ENCODE measurements around the gene S100A5.

S100A5 gene

DNA sequence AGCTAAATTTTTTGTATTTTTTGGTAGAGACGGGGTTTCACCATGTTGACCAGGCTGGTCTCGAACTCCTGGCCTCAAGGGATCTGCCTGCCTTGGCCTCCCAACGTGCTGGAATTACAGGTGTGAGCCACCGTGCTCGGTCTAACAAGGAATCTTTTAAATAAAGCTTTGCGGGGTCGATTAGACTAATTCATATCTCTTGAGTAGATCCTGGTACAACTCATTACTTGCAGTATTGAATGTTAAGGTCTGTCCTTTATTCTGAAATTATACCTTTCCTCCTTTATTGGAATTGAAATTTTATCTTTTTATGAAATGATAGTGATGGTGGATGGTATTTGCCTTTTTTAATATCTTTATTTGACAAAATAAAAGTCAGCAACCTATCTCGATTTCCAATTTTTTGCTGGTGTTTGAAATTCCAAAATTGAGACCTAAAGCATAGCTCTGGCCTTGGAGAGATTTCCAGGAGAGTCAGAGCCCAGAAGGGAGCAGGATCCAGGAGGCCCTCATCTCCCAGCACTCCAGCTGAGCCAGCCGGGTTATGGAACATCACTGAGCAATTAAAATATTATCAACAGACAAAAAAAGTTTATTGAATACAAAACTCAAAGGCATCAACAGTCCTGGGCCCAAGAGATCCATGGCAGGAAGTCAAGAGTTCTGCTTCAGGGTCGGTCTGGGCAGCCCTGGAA is 20.2 kb upstream of the S100A5 start:
- H3K9me3 ChIP-seq (ENCODE audit: control insufficient read depth in 1 of 2, low read length in 2 of 2), result no peaks in the 10 kb centered on the region
- H3K36me3 ChIP-seq (ENCODE audit: control insufficient read depth in 1 of 2, insufficient read depth in 2 of 2, low read length in 2 of 2), result no peaks in the 10 kb centered on the region
- no peak overlapping the region for H3K9ac ChIP-seq (ENCODE audit: low read depth in 1 of 2, low read length in 2 of 2)
- no peaks in the 10 kb centered on the region for H3K27me3 ChIP-seq (ENCODE audit: control insufficient read depth in 1 of 2, insufficient read depth in 2 of 2, low read length in 2 of 2)
- no peak overlapping the region for H3K4me3 ChIP-seq (ENCODE audit: low read depth in 1 of 2, low read length in 2 of 2)
- peaks cover 7 to 12% of the 10 kb centered on the region in 2 donors for H3K4me1 ChIP-seq (ENCODE audit: control insufficient read depth in 1 of 2, insufficient read depth in 2 of 2, low read length in 2 of 2)
- no peak overlapping the region for H3K27ac ChIP-seq (ENCODE audit: low read depth, low read length)

DNA sequence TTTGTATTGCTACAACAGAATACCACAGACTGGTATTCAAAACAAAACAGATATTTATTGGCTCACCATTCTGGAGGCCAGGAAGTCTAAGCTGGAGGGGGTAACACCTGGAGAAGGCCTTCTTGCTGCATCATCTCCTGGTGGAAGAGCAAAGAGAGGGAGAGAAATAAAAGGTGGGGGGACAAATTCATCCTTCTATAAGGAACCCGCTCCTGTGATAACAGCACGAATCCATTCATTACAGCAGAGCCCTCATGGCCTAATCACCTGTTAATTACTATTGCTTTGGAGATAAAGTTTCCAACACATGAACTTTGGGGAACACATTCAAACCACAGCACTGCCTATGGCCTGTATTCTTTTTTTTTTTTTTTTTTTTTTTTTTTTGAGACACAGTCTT is 19.5 kb upstream of the S100A5 start:
- peaks cover under 1 to 5% of the 10 kb centered on the region in 2 donors for H3K4me1 ChIP-seq (ENCODE audit: control insufficient read depth in 1 of 2, insufficient read depth in 2 of 2, low read length in 2 of 2)
- H3K36me3 ChIP-seq (ENCODE audit: control insufficient read depth in 1 of 2, insufficient read depth in 2 of 2, low read length in 2 of 2), result no peaks in the 10 kb centered on the region
- no peak overlapping the region for H3K4me3 ChIP-seq (ENCODE audit: low read depth in 1 of 2, low read length in 2 of 2)
- no peaks in the 10 kb centered on the region for H3K27me3 ChIP-seq (ENCODE audit: control insufficient read depth in 1 of 2, insufficient read depth in 2 of 2, low read length in 2 of 2)
- no peak overlapping the region for H3K9ac ChIP-seq (ENCODE audit: low read depth in 1 of 2, low read length in 2 of 2)
- H3K27ac ChIP-seq (ENCODE audit: low read depth, low read length), result no peak overlapping the region
- no peaks in the 10 kb centered on the region for H3K9me3 ChIP-seq (ENCODE audit: control insufficient read depth in 1 of 2, low read length in 2 of 2)

DNA sequence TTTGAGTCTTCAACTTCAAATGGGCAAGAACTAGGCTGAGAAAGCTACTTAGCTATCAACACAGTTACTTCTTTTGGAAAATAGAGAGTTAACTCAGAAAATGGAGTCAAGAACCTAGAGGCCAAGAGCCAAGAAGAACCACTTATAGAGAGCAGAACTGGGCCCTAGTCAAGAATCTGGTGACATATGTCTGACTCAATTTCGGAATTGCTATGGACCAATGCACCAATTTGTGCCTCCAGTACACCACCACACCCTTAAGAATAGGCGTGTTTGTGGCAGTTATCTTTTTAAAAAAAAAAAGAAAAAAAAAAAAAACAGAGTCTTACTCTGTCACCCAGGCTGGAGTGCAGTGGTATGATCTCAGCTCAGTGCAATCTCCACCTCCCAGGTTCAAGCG is 17.1 kb upstream of the S100A5 start:
- no peak overlapping the region for H3K9ac ChIP-seq (ENCODE audit: low read depth in 1 of 2, low read length in 2 of 2)

DNA sequence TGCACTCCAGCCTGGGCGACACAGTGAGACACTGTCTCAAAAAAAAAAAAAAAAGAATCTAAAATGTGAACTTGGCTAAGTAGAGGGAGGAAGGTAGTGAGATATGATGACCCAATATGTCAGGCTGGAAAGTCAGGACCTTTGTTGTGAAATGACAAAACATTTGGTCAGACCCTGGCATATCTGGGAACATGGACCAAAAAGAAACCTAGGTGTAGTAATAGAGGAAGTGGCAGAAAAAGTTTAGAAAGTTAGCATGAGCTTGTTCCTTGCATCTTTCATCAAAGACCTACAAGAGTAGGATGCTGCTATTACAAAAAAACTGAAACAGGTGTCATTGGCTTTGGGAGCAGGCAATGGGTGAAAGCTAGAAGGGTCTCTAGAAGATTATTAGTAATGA is 15.6 kb upstream of the S100A5 start:
- no peak overlapping the region for H3K27ac ChIP-seq (ENCODE audit: low read depth, low read length)
- no peak overlapping the region for H3K4me3 ChIP-seq (ENCODE audit: low read depth in 1 of 2, low read length in 2 of 2)
- H3K9ac ChIP-seq (ENCODE audit: low read depth in 1 of 2, low read length in 2 of 2), result no peak overlapping the region
- H3K9me3 ChIP-seq (ENCODE audit: control insufficient read depth in 1 of 2, low read length in 2 of 2), result no peaks in the 10 kb centered on the region
- no peaks in the 10 kb centered on the region for H3K36me3 ChIP-seq (ENCODE audit: control insufficient read depth in 1 of 2, insufficient read depth in 2 of 2, low read length in 2 of 2)
- H3K27me3 ChIP-seq (ENCODE audit: control insufficient read depth in 1 of 2, insufficient read depth in 2 of 2, low read length in 2 of 2), result no peaks in the 10 kb centered on the region
- H3K4me1 ChIP-seq (ENCODE audit: control insufficient read depth in 1 of 2, insufficient read depth in 2 of 2, low read length in 2 of 2), result no peaks in the 10 kb centered on the region

More for the DNA sequence above, 17.1 kb upstream of the S100A5 start:
- H3K4me3 ChIP-seq (ENCODE audit: low read depth in 1 of 2, low read length in 2 of 2), result no peak overlapping the region
- no peaks in the 10 kb centered on the region for H3K36me3 ChIP-seq (ENCODE audit: control insufficient read depth in 1 of 2, insufficient read depth in 2 of 2, low read length in 2 of 2)
- H3K27me3 ChIP-seq (ENCODE audit: control insufficient read depth in 1 of 2, insufficient read depth in 2 of 2, low read length in 2 of 2), result no peaks in the 10 kb centered on the region
- H3K27ac ChIP-seq (ENCODE audit: low read depth, low read length), result no peak overlapping the region
- no peaks in the 10 kb centered on the region for H3K9me3 ChIP-seq (ENCODE audit: control insufficient read depth in 1 of 2, low read length in 2 of 2)
- no peaks in the 10 kb centered on the region for H3K4me1 ChIP-seq (ENCODE audit: control insufficient read depth in 1 of 2, insufficient read depth in 2 of 2, low read length in 2 of 2)

DNA sequence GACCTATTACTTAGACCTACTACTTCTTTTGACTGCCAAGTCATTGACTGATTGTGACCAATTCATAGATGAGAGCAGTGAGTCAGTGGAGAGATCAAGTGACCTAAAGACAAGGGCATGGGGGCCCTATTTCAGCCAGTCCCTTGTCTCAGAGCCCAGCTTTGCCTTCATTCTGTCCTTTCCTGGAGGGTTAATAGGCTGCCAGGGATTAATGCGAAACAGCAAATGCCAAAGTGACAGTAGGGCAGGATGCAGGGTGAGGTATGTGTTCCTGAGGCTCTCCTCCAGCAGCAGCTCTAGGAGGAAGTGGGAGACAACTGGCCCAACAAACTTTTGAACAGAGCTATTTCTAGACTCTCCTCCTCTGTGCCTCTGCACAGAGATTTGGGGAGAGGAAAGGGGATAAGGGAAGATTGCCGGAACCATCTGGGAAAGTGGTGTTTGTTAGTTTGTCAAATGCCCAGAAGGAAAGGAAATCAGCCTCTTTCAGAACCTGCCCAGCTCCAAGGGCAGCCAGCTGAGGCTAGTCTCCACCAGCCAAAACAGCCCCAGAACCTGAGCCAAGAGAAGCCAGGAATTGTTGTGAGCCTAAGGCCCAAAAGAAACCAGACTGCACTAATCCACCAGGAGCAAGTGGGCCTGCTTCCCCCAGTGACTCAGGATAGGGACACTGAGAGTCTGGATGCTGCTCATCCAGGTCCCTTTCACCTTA is 13.3 kb upstream of the S100A5 start:
- Histone ChIP-seq H3K4me3 (ENCODE audit: low read depth in 1 of 2, low read length in 2 of 2) (no peak overlapping the region), H3K9me3 (ENCODE audit: control insufficient read depth in 1 of 2, low read length in 2 of 2) (no peaks in the 10 kb centered on the region), H3K27ac (ENCODE audit: low read depth, low read length) (no peak overlapping the region), H3K9ac (ENCODE audit: low read depth in 1 of 2, low read length in 2 of 2) (no peak overlapping the region), H3K4me1 (ENCODE audit: control insufficient read depth in 1 of 2, insufficient read depth in 2 of 2, low read length in 2 of 2) (peaks cover 0 to 9% of the 10 kb centered on the region in 2 donors), H3K36me3 (ENCODE audit: control insufficient read depth in 1 of 2, insufficient read depth in 2 of 2, low read length in 2 of 2) (no peaks in the 10 kb centered on the region), H3K27me3 (ENCODE audit: control insufficient read depth in 1 of 2, insufficient read depth in 2 of 2, low read length in 2 of 2) (no peaks in the 10 kb centered on the region)

DNA sequence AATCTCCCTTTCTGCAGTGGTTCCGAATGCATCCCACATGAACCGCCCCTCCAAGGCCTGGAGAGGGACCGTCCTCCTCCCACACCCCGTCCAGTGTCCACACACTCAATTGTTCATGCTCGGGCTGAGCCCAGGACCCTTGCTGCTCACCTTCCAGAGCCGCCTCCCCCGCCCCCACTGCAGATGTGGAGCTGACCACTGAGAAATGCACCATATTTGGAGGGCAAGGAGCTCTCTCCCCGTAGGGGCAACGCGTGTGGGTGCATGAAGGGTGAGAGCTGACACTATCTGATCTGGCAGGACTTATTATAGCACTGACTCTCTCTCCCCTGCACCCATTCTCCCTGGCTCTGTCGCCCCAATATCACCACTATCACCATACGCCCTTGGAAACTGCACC is 12.4 kb upstream of the S100A5 start:
- H3K27me3 ChIP-seq (ENCODE audit: control insufficient read depth in 1 of 2, insufficient read depth in 2 of 2, low read length in 2 of 2), result no peaks in the 10 kb centered on the region
- no peak overlapping the region for H3K9ac ChIP-seq (ENCODE audit: low read depth in 1 of 2, low read length in 2 of 2)
- H3K36me3 ChIP-seq (ENCODE audit: control insufficient read depth in 1 of 2, insufficient read depth in 2 of 2, low read length in 2 of 2), result no peaks in the 10 kb centered on the region
- H3K27ac ChIP-seq (ENCODE audit: low read depth, low read length), result no peak overlapping the region
- H3K9me3 ChIP-seq (ENCODE audit: control insufficient read depth in 1 of 2, low read length in 2 of 2), result no peaks in the 10 kb centered on the region
- H3K4me3 ChIP-seq (ENCODE audit: low read depth in 1 of 2, low read length in 2 of 2), result no peak overlapping the region
- peaks cover 6 to 15% of the 10 kb centered on the region in 2 donors for H3K4me1 ChIP-seq (ENCODE audit: control insufficient read depth in 1 of 2, insufficient read depth in 2 of 2, low read length in 2 of 2)

DNA sequence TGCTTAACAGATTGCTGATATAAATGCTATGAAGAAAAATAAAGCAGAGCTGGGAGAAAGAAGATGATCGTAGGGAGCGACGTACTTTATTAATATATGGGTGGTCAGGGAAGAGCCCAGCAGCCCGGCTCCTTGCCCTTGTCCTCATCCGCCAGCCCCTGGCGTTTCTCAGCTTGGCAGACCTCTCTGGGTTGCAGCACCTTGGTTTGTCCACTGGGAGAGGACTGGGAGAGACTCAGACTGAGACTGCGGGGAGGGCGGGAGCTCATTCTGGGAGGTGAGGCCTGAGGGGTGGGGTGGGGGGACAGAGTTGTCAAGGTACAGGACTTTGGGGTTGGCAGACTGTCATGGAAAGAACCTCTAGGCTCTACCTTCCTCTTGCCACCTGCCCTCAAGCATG is 11.6 kb upstream of the S100A5 start:
- H3K27ac ChIP-seq (ENCODE audit: low read depth, low read length), result no peak overlapping the region
- H3K4me3 ChIP-seq (ENCODE audit: low read depth in 1 of 2, low read length in 2 of 2), result no peak overlapping the region
- peaks cover 8 to 15% of the 10 kb centered on the region in 2 donors for H3K4me1 ChIP-seq (ENCODE audit: control insufficient read depth in 1 of 2, insufficient read depth in 2 of 2, low read length in 2 of 2)
- H3K9me3 ChIP-seq (ENCODE audit: control insufficient read depth in 1 of 2, low read length in 2 of 2), result no peaks in the 10 kb centered on the region
- no peaks in the 10 kb centered on the region for H3K27me3 ChIP-seq (ENCODE audit: control insufficient read depth in 1 of 2, insufficient read depth in 2 of 2, low read length in 2 of 2)
- H3K36me3 ChIP-seq (ENCODE audit: control insufficient read depth in 1 of 2, insufficient read depth in 2 of 2, low read length in 2 of 2), result no peaks in the 10 kb centered on the region
- H3K9ac ChIP-seq (ENCODE audit: low read depth in 1 of 2, low read length in 2 of 2), result no peak overlapping the region

DNA sequence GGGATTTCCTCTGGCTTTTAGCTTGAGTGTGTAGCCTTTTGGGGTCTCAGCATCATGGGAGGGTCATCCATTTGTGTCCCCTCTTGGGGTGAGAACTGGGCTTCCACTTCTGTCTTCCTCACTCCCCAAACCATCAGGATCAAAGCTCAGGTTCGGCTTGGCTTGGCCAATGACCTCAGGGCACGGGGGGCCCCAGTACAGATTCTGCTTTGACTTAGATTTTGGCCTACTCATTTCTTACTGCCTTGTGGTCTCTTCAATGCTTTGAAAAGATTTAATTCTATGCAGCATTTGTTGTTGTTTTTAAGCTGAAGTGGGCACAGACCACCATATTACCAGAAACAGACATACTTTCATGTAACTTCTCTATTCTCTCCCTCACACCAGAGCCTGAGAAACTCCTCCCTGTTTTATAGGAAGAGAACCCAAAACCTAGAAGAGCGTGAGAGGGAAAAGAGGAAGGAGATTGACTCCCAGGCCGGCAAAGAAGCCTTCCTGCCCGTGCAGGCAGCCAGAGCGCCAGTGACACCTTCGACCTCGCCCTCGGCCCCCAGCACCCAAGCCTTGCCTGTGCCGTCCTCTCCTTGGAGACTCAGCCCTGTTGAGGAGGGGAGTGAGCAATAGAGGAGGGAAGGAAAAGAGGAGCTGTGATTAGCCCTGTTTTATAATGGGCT is 10.2 kb upstream of the S100A5 start:
- H3K4me1 ChIP-seq (ENCODE audit: control insufficient read depth in 1 of 2, insufficient read depth in 2 of 2, low read length in 2 of 2), result peaks cover 11 to 16% of the 10 kb centered on the region in 2 donors

DNA sequence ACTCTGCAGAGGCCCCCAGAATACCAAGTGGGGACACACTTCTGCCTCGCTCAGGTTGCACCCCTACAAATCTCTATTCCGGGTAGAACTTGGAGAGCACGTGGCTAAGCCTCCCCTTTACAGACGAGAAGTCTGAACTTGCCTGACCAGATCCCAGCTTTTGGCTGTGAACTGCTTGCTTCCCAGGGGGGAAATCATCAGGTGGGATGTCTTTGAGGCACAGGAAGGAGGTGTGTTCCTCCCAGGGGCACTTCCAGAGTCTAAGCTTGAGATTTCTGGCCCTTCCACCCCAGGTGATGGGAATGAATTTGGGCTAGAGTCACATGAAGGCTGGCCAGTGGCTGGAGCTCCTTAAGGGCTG is 9.6 kb upstream of the S100A5 start:
- peaks cover 17 to 22% of the 10 kb centered on the region in 2 donors for H3K4me1 ChIP-seq (ENCODE audit: control insufficient read depth in 1 of 2, insufficient read depth in 2 of 2, low read length in 2 of 2)
- no peak overlapping the region for H3K4me3 ChIP-seq (ENCODE audit: low read depth in 1 of 2, low read length in 2 of 2)
- no peaks in the 10 kb centered on the region for H3K27me3 ChIP-seq (ENCODE audit: control insufficient read depth in 1 of 2, insufficient read depth in 2 of 2, low read length in 2 of 2)
- no peaks in the 10 kb centered on the region for H3K36me3 ChIP-seq (ENCODE audit: control insufficient read depth in 1 of 2, insufficient read depth in 2 of 2, low read length in 2 of 2)
- H3K9ac ChIP-seq (ENCODE audit: low read depth in 1 of 2, low read length in 2 of 2), result no peak overlapping the region
- H3K27ac ChIP-seq (ENCODE audit: low read depth, low read length), result no peak overlapping the region
- H3K9me3 ChIP-seq (ENCODE audit: control insufficient read depth in 1 of 2, low read length in 2 of 2), result no peaks in the 10 kb centered on the region

More for the DNA sequence above, 10.2 kb upstream of the S100A5 start:
- H3K27me3 ChIP-seq (ENCODE audit: control insufficient read depth in 1 of 2, insufficient read depth in 2 of 2, low read length in 2 of 2), result no peaks in the 10 kb centered on the region
- H3K4me3 ChIP-seq (ENCODE audit: low read depth in 1 of 2, low read length in 2 of 2), result no peak overlapping the region
- no peak overlapping the region for H3K27ac ChIP-seq (ENCODE audit: low read depth, low read length)
- no peak overlapping the region for H3K9ac ChIP-seq (ENCODE audit: low read depth in 1 of 2, low read length in 2 of 2)
- no peaks in the 10 kb centered on the region for H3K36me3 ChIP-seq (ENCODE audit: control insufficient read depth in 1 of 2, insufficient read depth in 2 of 2, low read length in 2 of 2)
- H3K9me3 ChIP-seq (ENCODE audit: control insufficient read depth in 1 of 2, low read length in 2 of 2), result no peaks in the 10 kb centered on the region

DNA sequence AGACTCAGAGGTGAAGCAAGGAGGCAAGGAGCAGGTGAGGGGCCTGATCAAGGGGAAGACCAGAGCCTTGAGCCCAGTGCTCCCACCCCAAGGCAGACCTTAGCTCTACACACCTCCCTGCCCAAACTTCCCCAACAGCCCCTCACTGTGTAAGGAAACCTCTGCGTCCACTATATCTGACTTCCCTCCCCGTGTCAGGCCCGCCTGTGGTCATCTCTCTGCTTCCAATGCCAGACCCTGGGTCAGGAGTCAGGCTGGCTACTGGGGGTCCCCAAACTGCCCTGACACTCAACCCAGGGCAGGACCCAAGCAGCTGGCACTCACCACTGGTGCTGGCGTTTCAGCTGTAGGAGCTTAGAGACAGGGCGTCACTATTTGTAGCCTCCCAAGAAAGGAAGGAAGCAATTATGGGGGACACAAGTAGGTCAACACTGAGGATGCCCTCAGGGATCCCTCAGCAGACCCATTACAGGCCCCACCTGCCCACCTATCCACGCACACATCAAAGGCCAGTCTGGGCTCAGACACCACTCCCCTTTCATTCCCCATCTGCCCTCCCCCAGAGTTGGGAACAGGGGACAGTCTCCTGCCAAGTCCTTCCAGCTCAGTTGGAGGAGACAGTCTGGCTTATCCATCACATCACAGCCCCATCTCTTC is 9.1 kb upstream of the S100A5 start:
- Histone ChIP-seq H3K27me3 (ENCODE audit: control insufficient read depth in 1 of 2, insufficient read depth in 2 of 2, low read length in 2 of 2) (no peaks in the 10 kb centered on the region), H3K4me1 (ENCODE audit: control insufficient read depth in 1 of 2, insufficient read depth in 2 of 2, low read length in 2 of 2) (peaks cover 22 to 27% of the 10 kb centered on the region in 2 donors), H3K36me3 (ENCODE audit: control insufficient read depth in 1 of 2, insufficient read depth in 2 of 2, low read length in 2 of 2) (no peaks in the 10 kb centered on the region), H3K27ac (ENCODE audit: low read depth, low read length) (no peak overlapping the region), H3K9ac (ENCODE audit: low read depth in 1 of 2, low read length in 2 of 2) (no peak overlapping the region), H3K9me3 (ENCODE audit: control insufficient read depth in 1 of 2, low read length in 2 of 2) (no peaks in the 10 kb centered on the region), H3K4me3 (ENCODE audit: low read depth in 1 of 2, low read length in 2 of 2) (no peak overlapping the region)

Measured in duodenal mucosa (tissue), 2 donors.